WI38 (cell line): ENCODE measurements around the gene SULT1A2.
"Not testable (repeated sequence)": the region's sequence is repeated elsewhere in the genome, so short reads cannot be mapped to it uniquely, and the experiment has no call there.

Experiments
- H3K4me3 ChIP-seq: 2 replicates; pipeline ENCODE4 v1.5.1; 2011; ENCODE audit warnings: low read depth, mild to moderate bottlenecking, control low read depth, low read length
- TF ChIP-seq, protein P1 (sequence below): IDR thresholded peaks from 2 replicates; pipeline ENCODE4 v1.5.1; 2012; ENCODE audit warnings: low read depth, mild to moderate bottlenecking, control low read depth, low read length

SULT1A2 gene

DNA sequence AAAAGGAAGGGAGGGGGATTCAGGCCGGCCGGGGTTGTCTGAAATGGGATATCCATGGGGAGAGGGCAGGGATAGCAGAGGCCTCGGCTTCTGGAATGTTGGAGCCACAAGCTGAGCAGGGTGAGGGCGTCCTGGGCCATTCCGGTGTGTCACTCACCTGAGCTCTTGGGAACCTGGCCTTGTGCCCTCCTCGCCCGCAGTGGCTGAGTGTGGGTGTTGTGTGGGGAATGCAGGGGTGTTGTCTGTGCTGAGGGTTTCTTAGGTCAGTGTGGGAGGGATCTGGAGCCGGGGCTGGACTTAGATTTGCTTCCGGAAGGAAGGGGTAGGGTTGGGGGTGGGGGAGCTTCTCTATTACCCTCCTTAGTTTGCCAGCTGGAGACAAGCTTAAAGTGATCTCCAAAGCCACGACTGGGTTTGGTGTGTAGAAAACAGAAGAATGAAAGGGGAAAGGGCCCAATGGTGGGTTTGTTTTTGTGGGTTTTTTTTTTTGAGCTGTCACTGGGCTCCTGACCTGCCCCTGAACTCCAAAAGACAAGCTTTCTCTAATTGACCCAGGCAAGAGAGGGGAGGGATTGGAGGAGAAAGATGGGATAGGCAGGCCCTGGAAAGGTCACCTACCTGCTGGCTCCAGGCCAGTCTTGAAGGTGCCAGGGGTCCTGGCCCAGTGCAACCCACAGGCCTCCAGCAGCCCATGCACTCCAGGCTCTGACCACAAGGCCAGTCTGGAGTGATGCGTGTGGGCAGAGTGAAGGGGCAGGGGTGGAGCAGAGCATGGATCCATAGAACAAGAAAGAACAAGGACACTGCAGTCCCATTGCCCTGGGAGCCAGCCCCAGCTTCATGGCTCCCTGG, at the start of gene SULT1A2:
SULT1A2 (minus strand) TSS at position 211 of the 852 bp plus-strand sequence. CDS start 1,120 bp downstream, outside the sequence.
- no peak within 1 kb of the TSS for H3K4me3 ChIP-seq
- TF ChIP-seq, protein P1, sequence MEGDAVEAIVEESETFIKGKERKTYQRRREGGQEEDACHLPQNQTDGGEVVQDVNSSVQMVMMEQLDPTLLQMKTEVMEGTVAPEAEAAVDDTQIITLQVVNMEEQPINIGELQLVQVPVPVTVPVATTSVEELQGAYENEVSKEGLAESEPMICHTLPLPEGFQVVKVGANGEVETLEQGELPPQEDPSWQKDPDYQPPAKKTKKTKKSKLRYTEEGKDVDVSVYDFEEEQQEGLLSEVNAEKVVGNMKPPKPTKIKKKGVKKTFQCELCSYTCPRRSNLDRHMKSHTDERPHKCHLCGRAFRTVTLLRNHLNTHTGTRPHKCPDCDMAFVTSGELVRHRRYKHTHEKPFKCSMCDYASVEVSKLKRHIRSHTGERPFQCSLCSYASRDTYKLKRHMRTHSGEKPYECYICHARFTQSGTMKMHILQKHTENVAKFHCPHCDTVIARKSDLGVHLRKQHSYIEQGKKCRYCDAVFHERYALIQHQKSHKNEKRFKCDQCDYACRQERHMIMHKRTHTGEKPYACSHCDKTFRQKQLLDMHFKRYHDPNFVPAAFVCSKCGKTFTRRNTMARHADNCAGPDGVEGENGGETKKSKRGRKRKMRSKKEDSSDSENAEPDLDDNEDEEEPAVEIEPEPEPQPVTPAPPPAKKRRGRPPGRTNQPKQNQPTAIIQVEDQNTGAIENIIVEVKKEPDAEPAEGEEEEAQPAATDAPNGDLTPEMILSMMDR: no peak

GRCh38 chr16:28639959-28640358, 43.1 kb upstream of the SULT1A2 start:
- not testable (repeated sequence) for H3K4me3 ChIP-seq

GRCh38 chr16:28638359-28638758, 41.5 kb upstream of the SULT1A2 start:
- not testable (repeated sequence) for H3K4me3 ChIP-seq

- not testable (repeated sequence) for H3K4me3 ChIP-seq
These were observed 40.9 kb upstream of the SULT1A2 start, which contains the start of gene NPIPB8 for GRCh38 chr16:28637765-28638164. NPIPB8 (plus strand) TSS chr16:28638065; CDS start chr16:28638361, 296 bp downstream.

DNA sequence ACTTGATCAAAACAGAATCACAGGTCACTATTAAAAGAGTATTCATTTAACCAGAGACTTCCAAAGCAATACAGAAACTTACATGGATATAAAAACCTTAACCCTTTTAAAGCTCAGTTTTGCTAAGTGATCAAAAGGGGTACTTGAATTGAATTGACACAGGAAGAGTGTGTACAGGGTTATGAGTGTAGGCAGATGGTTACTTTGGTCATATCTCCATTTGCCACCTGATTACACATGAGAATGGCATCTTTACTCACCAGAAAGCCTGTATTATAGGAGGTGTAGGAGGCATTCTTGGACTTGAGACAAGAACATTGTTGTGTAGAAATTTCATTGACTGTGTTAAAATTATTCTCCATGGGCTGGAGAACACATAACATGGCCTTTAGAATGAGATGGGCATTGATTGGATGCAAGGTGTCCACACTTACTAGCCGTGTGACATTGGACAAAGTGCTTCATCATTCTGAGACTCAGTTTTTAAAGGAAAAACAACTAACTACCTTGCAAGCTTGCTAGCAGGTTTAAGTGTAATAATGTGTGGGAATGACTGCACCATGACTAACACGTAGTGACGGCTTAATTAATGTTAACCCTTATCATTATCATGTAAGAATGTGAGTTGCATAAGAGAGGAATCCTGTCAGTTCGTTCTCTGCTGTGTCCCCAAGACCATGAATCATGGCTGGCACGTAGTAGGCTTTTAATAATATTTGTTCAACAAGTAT, 39.4 kb upstream of the SULT1A2 start:
- H3K4me3 ChIP-seq: not testable (repeated sequence)

GRCh38 chr16:28630905-28631304, 34.1 kb upstream of the SULT1A2 start:
- not testable (repeated sequence) for H3K4me3 ChIP-seq

- TF ChIP-seq, protein P1: no peak
- no peak overlapping the region for H3K4me3 ChIP-seq
These were observed 26.4 kb upstream of the SULT1A2 start for GRCh38 chr16:28623172-28623711.

DNA sequence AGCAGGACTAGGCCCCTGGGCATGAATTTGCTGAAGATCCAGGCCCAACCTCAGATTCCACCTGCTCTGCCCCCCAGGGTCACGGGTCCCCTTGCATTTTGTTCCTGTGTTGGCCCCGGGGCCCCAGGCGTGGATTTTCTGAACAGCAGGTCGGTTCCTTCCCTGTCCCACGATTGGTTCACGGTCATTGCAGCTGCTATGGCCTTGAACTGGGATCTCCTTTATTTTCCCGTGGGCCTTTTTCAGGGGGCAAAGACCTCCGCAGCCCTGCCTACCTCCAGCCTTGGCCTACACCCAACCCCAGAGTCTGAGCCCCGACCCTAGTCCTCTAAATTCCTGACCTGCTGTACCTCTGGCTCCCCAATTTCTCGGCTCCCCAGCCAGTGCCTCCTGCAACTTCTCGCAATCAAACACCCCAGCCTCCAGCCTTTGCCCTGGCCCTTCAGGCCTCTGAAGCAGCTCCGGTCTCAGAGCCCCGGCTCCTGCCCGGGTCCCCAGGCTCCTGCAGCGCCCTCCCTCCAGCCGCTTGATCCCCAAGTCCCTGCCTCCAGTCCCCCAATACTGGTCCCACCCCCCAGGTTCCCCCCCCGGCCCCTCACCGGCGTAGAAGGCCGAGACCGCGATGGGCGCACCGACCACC, 25.8 kb upstream of the SULT1A2 start:
- not testable (repeated sequence) for H3K4me3 ChIP-seq

DNA sequence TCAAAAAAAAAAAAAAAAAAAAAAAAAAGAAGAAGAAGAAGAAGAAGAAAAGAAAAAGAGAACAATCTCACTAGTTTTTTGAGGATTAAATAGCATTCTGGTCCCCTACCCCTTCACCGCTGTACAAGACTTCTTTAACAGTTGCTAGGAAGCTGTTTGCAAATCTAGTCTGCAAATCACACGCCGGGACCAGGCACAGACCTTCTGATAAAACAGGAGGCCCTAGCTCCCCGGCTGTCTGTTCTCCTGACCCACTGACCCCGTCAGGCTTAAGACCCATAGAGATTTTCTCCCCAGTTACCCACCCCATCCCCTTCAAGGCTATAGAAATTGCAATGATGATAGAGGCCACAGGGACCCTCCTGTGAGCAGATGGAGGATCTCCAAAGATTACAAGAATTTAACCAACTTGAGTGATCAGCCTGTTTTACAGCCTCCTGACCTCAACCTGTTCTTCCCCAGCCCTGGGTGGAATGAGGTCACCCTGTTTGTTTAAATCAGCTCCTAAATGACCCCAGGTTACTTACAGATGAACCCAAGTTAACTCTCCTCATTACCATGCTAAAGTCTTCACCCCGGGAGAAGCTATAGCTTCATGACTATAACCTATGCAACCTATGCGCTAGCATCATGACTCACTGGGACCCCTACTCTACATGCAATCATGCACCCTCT, 24.8 kb upstream of the SULT1A2 start:
- no peak overlapping the region for H3K4me3 ChIP-seq
- TF ChIP-seq, protein P1: no peak

- H3K4me3 ChIP-seq: not testable (repeated sequence)
These were observed 23.5 kb upstream of the SULT1A2 start for GRCh38 chr16:28620316-28620715.
